NT2/D1 (cell line): Measurements from ENCODE around the gene WDR64.

Experiments
- DNase-seq: peaks from one replicate; pipeline ENCODE4 v3.0.0-alpha.2; 2011; ENCODE audit warnings: low read depth, low spot score
- H3K27me3 ChIP-seq: 2 replicates; pipeline ENCODE4 v1.6.0; 2011; ENCODE audit warnings: mild to moderate bottlenecking; ENCODE audit not compliant: insufficient read length, insufficient read depth
- H3K36me3 ChIP-seq: 2 replicates; pipeline ENCODE4 v1.6.1; 2011; ENCODE audit warnings: mild to moderate bottlenecking, low read length, mixed read lengths; ENCODE audit not compliant: insufficient read depth, insufficient read length
- H3K4me1 ChIP-seq: 2 replicates; pipeline ENCODE4 v1.5.1; 2011; ENCODE audit not compliant: insufficient read depth, insufficient read length
- H3K4me3 ChIP-seq: 2 replicates; pipeline ENCODE4 v1.5.1; 2011; ENCODE audit warnings: low read depth; ENCODE audit not compliant: insufficient read length
- H3K9ac ChIP-seq: 2 replicates; pipeline ENCODE4 v1.6.0; 2011; ENCODE audit warnings: low read depth; ENCODE audit not compliant: insufficient read length
- H3K9me3 ChIP-seq: 2 replicates; pipeline ENCODE4 v1.5.1; 2011; ENCODE audit warnings: mild to moderate bottlenecking, low read length; ENCODE audit not compliant: insufficient read depth
- SUZ12 ChIP-seq: IDR thresholded peaks from 2 replicates; pipeline ENCODE4 v1.6.1; 2011; ENCODE audit not compliant: insufficient read length, insufficient read depth; ENCODE audit errors: extremely low read depth
- YY1 ChIP-seq: IDR thresholded peaks from 2 replicates; pipeline ENCODE4 v1.6.1; 2011; ENCODE audit not compliant: insufficient read length, insufficient read depth
- ZNF274 ChIP-seq: IDR thresholded peaks from 2 replicates; pipeline ENCODE4 v1.6.1; 2011; ENCODE audit warnings: mild to moderate bottlenecking, low read depth, low read length

WDR64 gene

DNA sequence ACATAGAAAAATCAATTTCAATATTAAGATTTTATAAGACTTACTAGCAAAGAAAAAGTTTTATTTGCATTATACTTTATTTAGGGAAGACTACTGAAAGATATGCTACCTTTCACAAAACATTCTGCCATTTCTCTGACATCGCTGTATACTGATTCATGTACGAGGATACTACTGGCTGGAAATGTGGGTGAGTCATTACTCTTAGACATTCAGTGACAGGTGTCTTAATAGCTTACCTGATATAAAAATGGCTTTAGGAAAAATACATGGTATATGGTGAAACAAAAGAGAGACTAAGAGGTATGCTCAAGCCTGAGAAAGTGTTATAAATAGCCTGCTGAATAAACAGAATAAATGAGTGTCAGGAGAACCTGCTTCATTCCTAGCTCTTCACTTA lies 122.9 kb downstream of the WDR64 start:
- TF ChIP-seq ZNF274 = no peak
- no peak for TF ChIP-seq YY1
- no peak for TF ChIP-seq SUZ12
- no peaks in the 10 kb centered on the region for H3K27me3 ChIP-seq
- peaks cover 3% of the 10 kb centered on the region for H3K4me1 ChIP-seq
- no peak overlapping the region for H3K9ac ChIP-seq
- DNase-seq = no peak
- no peaks in the 10 kb centered on the region for H3K9me3 ChIP-seq
- no peaks in the 10 kb centered on the region for H3K36me3 ChIP-seq
- H3K4me3 ChIP-seq = no peak overlapping the region

DNA sequence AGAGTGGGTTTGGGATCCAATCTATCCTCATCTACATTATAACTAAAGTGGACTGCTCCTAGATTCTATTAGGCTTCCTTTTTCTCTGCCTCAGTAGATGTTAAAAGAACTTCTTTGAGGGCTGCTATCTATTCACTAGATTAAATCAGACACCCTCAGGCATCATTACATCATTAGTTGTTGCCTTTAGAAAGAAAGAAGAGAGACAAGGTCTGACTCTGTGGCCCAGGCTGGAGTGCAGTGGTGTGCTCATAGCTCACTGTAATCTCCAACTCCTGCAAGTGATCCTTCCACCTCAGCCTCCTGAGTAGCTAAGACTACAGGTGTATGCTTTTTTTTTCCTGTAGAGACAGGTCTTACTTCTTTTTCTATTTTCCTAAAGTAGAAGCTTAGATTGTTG lies 124.8 kb downstream of the WDR64 start:
- Histone ChIP-seq H3K9me3 (no peaks in the 10 kb centered on the region), H3K4me1 (peaks cover 3% of the 10 kb centered on the region), H3K27me3 (no peaks in the 10 kb centered on the region), H3K36me3 (no peaks in the 10 kb centered on the region), H3K4me3 (no peak overlapping the region), H3K9ac (no peak overlapping the region)
- DNase-seq = no peak
- TF ChIP-seq YY1 = no peak
- no peak for TF ChIP-seq SUZ12
- no peak for TF ChIP-seq ZNF274

DNA sequence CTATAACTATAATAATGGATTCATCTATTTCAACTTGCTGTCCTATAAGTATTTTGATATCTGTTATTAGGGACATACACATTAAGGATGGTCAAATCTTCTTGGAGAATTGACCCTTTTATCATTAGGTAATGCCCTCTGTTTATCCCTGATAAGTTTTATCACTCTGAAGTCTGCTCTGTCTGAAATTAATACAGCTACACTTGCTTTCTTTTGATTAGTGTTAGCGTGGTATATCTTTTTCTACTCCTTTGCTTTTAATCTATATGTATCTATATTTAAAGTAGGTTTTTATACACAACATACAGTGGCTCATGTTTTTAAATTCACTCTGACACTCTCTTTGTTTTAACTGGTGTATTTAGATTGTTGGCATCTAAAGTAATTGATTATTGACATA lies 126.0 kb downstream of the WDR64 start:
- no peak overlapping the region for H3K4me3 ChIP-seq
- no peak for DNase-seq
- no peak overlapping the region for H3K9ac ChIP-seq
- peaks cover 3% of the 10 kb centered on the region for H3K4me1 ChIP-seq
- H3K36me3 ChIP-seq = no peaks in the 10 kb centered on the region
- TF ChIP-seq YY1 = no peak
- TF ChIP-seq ZNF274 = no peak
- no peak for TF ChIP-seq SUZ12
- H3K9me3 ChIP-seq = no peaks in the 10 kb centered on the region
- no peaks in the 10 kb centered on the region for H3K27me3 ChIP-seq

DNA sequence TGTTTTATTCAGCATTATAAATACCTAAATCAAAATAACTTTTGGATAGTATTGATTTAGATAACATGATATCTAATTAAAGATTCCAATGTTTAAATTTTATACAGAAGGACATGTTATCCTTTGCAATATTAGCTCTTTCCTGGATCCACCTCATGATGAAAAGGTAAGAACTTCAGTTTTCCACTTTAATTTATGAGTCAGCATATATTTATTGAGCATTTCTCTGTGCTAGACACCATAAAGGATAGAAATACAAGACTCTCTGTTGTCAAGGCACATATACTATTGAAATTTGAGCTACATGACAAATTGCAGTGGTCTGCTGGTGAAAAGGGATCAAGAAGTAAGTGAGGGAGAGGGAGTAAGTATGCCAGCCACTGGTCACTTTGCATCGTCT lies 127.8 kb downstream of the WDR64 start:
- Histone ChIP-seq H3K36me3 (no peaks in the 10 kb centered on the region), H3K4me3 (no peak overlapping the region), H3K4me1 (peaks cover 3% of the 10 kb centered on the region), H3K9me3 (no peaks in the 10 kb centered on the region), H3K27me3 (no peaks in the 10 kb centered on the region), H3K9ac (no peak overlapping the region)
- DNase-seq = no peak
- TF ChIP-seq SUZ12 (no peak), YY1 (no peak), ZNF274 (no peak)

DNA sequence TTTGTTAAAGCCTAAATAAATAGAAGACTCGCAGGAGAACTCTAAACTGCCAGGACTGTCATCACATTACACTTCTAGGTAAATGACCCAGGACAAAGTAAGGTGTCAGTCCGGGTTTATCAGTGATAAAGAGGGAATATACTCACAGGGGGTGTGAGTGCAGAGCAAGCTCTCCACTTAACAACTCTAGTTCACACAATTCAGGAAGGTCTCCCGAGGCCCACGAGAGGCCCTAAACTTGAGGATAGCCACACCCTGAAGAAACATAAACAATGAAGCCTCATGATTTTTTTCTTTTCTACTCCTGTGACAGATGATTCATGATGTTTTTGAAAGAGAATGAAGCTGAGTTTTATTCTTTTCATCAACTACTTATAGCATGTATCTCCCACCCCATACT lies 130.3 kb downstream of the WDR64 start:
- H3K4me1 ChIP-seq = no peaks in the 10 kb centered on the region
- DNase-seq = no peak

DNA sequence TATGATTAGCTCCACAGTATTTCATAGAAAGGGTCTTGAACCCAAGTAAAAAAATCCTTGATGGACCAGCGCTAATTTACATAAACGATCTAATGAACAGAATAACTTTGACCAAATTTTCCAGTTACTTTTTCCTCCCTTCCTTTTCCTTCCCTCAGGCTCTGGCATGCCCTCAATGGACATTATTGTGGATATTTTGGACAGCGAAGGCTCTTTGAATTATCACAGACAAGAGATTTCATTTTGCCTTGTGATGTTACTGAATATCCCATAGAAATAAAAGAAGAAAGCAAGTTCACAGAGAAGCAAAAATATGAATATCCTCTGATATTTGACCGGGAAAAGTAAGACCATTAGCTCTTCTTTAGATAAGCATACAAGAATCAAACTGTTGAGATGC lies 135.6 kb downstream of the WDR64 start:
- TF ChIP-seq SUZ12 = no peak
- TF ChIP-seq YY1 = no peak
- no peak for TF ChIP-seq ZNF274
- Histone ChIP-seq H3K4me1 (no peaks in the 10 kb centered on the region), H3K9me3 (no peaks in the 10 kb centered on the region), H3K36me3 (no peaks in the 10 kb centered on the region), H3K4me3 (no peak overlapping the region), H3K27me3 (no peaks in the 10 kb centered on the region), H3K9ac (no peak overlapping the region)
- no peak for DNase-seq

More for the DNA sequence above, 130.3 kb downstream of the WDR64 start:
- H3K9ac ChIP-seq = no peak overlapping the region
- no peaks in the 10 kb centered on the region for H3K9me3 ChIP-seq
- H3K4me3 ChIP-seq = no peak overlapping the region
- TF ChIP-seq ZNF274 = no peak
- no peak for TF ChIP-seq SUZ12
- TF ChIP-seq YY1 = no peak
- H3K27me3 ChIP-seq = no peaks in the 10 kb centered on the region
- H3K36me3 ChIP-seq = no peaks in the 10 kb centered on the region

DNA sequence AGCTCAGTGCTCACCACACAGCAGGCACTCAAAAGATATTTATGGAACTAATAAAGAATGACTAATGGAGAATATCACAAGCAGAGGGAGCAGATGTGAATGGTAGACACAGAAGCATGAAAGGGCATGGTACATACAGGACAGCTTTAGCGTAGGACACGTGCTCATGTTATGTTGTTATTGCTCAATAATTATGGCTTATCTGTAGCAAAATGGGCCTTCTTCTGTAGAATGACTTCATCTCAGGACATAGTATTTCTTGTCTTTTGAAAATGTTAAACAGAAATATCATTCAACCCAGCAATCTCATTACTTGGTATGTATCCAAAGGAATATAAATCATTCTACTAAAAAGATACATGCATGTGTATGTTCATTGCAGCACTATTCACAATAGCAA lies 137.0 kb downstream of the WDR64 start:
- Histone ChIP-seq H3K4me3 (no peak overlapping the region), H3K9ac (no peak overlapping the region), H3K36me3 (no peaks in the 10 kb centered on the region), H3K9me3 (no peaks in the 10 kb centered on the region), H3K4me1 (no peaks in the 10 kb centered on the region), H3K27me3 (no peaks in the 10 kb centered on the region)
- TF ChIP-seq YY1 (no peak), SUZ12 (no peak), ZNF274 (no peak)
- no peak for DNase-seq

DNA sequence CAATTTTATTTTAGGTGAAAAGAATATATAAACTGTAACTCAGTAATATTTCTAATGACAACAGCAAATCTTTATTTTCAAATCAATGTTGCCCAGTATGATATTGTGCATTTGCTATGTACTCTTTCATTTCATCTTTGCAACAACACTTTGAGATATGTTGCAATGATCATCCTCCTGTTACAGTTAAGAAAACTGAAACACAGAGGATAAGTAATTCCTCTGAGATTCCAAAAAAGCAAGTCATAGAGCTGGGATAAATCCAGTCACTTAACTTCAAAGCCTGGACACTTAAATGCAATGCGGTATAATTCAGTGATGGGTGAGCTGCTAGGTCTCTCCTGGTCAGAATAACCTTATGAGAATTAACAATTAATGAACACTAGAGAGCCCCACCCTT lies 147.3 kb downstream of the WDR64 start:
- Histone ChIP-seq H3K27me3 (no peaks in the 10 kb centered on the region), H3K9me3 (no peaks in the 10 kb centered on the region), H3K4me3 (no peak overlapping the region), H3K4me1 (no peaks in the 10 kb centered on the region), H3K36me3 (no peaks in the 10 kb centered on the region), H3K9ac (no peak overlapping the region)
- no peak for DNase-seq
- TF ChIP-seq YY1 = no peak
- no peak for TF ChIP-seq ZNF274
- TF ChIP-seq SUZ12 = no peak
